Activated CD4-positive, alpha-beta T cell treated with anti-CD3 and anti-CD28 coated beads, Interleukin-2, amount 50 U/mL, for 4 hours (primary cell): ENCODE data around the gene LRSAM1.

Experiments used
- DNase-seq, 2 experiments: peaks; one replicate each; pipeline ENCODE4 v3.0.0-alpha.2; 2020

The LRSAM1 gene

DNA sequence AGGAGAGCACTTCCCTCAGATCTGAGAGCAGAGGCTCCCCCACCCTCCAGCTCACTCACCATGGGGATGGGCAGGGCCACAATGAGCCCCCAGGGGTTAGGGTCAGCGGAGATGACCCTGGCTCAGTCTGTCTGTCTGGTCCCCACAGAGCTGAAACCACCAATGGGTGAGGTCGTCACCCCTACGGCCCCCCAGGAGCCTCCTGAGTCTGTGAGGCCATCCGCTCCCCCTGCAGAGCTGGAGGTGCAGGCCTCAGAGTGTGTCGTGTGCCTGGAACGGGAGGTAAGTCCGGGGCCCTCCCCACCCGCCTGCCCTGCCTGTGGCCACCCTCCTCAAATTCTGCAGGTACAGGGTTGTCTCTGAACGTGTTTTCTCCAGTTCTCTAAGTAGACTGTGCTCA is 49.6 kb downstream of the LRSAM1 start:
- no peak for DNase-seq

- no peak for DNase-seq
Observed at GRCh38 chr9:127501821-127502343, 50.6 kb downstream of the LRSAM1 start.

DNA sequence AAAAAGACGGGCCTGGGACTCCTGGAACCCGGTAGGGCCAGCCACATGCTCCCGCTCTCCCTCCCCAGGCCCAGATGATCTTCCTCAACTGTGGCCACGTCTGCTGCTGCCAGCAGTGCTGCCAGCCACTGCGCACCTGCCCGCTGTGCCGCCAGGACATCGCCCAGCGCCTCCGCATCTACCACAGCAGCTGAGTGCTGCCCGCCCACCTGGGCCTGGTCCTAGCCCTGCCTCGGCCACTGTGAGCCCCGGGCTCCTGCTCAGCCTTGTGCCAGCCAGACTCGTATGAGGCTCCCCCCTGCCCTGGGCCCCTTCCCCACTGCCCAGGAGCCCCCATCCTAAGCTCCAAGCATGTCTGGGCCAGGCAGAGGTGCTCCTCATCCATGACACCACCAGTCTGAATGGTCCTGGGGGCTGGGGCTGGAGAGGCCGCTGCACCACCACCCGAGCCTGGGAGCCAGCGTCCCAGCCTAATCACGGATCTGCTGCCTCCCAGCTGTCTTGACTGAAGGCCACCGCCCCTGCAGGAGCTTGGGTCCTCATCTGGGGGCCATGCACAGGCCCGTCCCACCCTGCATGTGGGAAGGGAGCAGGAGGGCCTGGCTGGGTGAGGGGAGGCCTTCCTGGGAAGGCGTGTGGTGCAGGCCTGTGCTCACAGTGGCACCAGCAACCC is 51.5 kb downstream of the LRSAM1 start:
- DNase-seq = no peak

GRCh38 chr9:127503379-127503921 is 52.1 kb downstream of the LRSAM1 start:
- no peak for DNase-seq

DNA sequence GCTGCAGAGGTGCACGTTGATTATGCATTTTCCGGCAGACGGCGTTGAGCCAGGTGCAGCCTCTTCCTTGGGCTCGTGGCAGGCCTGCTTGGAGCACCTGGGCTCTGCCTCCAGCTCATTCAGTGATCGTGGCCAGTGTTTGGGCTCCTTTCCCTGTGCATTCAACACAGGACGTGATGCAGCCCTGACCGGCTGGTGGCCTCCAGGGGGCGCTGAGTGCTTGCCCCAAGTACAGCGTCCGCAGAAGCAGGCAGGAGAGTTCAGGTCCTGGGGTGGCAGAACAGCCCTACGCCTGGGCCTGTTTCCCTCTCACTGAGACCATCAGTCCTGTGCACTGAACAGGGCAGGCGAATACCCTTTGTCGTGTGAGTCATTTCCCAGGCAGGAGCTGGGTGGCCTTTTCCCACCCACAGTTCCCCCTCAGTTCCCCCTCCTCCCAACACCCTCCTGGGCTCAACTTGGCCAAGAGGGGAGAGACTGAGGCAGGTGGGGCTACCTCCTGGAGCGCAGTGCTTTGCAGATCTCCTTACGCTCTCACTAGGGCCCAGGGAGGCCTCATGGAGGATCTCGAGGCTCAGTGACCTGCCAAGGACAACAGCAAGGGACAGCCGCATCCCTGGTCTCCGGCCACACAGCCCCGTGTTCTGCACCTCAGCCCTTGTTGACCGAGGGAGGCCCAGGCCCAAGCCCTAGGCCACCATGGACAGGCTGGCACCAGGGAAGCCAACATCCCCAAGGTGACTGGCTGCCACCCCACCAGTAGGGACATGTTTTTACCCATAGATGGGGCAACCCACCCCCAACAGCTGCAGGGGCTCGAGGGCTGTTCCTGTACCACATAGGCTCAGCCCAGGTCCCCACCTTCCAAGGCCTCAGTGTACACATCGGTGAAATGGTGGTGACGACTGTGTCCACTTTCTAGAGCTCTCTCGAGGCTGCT is 52.9 kb downstream of the LRSAM1 start:
- DNase-seq = peak; percentile 77 to 78

GRCh38 chr9:127504887-127505251 is 53.6 kb downstream of the LRSAM1 start:
- DNase-seq = no peak

DNA sequence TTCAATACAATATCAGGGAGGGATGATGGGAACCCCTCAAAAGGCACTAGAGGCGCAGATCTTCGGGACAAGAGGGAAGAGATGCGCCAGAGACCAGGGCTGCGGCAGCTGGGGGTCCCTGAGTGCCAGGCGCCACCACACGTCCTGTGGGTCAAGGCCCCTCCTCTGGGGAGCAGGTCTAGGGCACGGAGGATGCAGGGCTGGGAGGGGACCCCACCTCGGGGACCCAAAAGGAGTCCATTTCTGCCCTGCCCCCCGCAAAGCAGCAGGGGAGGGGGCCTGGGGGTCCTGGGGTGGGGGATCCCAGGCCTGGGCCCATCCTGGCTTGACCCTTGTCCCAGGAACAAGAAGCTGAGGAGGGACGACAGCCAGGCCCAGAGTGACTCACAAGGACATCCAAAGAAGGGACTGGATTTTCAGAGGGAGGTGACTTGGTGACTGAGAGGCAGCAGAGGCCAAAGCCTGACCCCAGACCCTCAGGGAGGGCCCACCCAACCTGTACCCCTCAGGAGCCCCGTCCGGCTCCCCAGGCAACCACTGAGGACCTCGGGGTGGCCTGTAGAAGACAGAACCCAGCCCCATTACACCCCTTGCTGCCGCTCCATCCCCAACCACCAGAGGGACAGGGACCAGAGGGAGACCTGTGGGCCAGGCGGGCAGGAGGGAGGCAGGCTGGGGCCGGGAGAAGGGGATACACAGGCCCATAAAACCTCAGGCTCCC is 54.2 kb downstream of the LRSAM1 start:
- DNase-seq = peak in 1 of 2 experiments; percentile 21

GRCh38 chr9:127506117-127506813 is 55.0 kb downstream of the LRSAM1 start:
- no peak for DNase-seq

- DNase-seq = no peak
Observed at GRCh38 chr9:127506814-127507750, 55.8 kb downstream of the LRSAM1 start.

DNA sequence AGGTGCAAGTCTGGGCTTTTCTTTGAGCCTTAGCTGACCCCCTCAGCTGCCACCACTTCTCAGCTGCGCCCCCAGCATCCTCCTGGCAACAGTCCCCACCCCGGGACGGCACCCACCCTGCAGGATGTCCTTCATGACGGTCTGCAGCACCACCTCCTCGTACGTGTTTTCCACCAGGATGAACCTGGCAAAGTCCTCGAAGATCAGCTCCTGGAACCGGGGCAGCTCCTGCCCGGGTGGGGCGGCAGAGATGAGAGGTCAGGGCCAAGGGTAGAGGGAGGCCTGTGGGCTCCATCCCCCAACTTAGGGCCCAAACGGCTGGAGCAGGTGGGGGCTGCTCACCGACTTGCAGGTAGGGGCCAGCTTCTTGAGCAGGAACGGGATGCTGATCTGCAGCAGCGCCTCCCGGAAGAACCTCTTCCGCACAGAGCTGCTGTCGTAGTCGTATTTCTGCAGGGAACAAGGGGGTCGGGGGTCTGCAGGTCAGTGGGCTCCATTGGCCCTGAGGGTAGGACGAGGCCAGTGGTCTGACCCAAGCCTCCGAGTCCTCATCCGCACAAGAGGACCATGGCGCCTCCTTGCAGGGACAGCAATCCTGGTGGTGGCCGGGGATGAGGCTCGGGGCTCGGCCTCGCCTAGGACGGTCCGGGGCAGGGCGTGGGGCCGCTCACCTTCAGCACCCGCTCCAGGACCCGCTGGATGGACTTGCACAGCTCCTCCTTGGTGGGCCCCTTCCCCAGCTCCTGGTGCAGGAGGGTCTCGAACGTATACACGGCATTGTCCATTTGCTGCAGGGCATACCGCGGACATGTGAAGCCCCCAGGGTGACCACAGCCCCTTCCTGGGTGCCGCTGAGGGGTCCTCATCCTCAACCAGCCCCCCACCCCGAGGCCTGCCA is 56.7 kb downstream of the LRSAM1 start:
- DNase-seq = no peak

GRCh38 chr9:127508901-127509260 is 57.6 kb downstream of the LRSAM1 start:
- no peak for DNase-seq

- no peak for DNase-seq
Observed at GRCh38 chr9:127509261-127509954, 58.1 kb downstream of the LRSAM1 start.

- DNase-seq = no peak
Observed at GRCh38 chr9:127509955-127510299, 58.6 kb downstream of the LRSAM1 start.

GRCh38 chr9:127514468-127514867 is 63.2 kb downstream of the LRSAM1 start:
- DNase-seq = no peak

- no peak for DNase-seq
Observed at GRCh38 chr9:127516835-127517607, 65.7 kb downstream of the LRSAM1 start.

GRCh38 chr9:127517620-127518019 is 66.3 kb downstream of the LRSAM1 start:
- no peak for DNase-seq

GRCh38 chr9:127518091-127518856 is 67.0 kb downstream of the LRSAM1 start:
- no peak for DNase-seq
